ENCODE results near the gene FRYL. TPM values are rescaled to one million over a fixed set of nuclear protein-coding genes. Genes with fewer than 3 reads are reported as not detected.
A peak's percentile ranks its signal among the peaks of the same experiment; 100 is the strongest.

Gene FRYL
- total and polyA plus RNA-seq, 2 of the 8 experiments (the other 6 are each of a cell fraction or from before 2014, with no cell fraction given) = 8.0 to 36.5 TPM

GRCh38 chr4:48772556-48772955, 7.5 kb downstream of the FRYL start:
- POLR2A ChIA-PET (ENCODE audit: partially characterized antibody) = no interaction called here
- Histone ChIP-seq H2BK12ac (ENCODE audit: low read depth, low read length) (no peak overlapping the region), H3K79me2 (ENCODE audit: control insufficient read depth in 1 of 2, insufficient read depth in 2 of 2, low read length in 2 of 2) (peaks cover 8 to 99% of the 10 kb centered on the region in 2 experiments)

More at GRCh38 chr4:48772556-48772955, 7.5 kb downstream of the FRYL start:
- Histone ChIP-seq H4K91ac (replicated peaks; ENCODE audit: insufficient read length, low read length) (no peak overlapping the region), H3K14ac (ENCODE audit: insufficient read length) (no peak overlapping the region), H3K79me1 (ENCODE audit: low read depth, low read length) (peaks cover 8% of the 10 kb centered on the region), H4K5ac (ENCODE audit: insufficient read length, low read depth, low read length) (no peak overlapping the region), H3K27me3 (replicated peaks in 1 of 4; ENCODE audit: control insufficient read depth in 3 of 4, extremely low read depth in 1 of 4, insufficient read depth in 3 of 4, low read length in 3 of 4) (no peaks in the 10 kb centered on the region), H2BK5ac (ENCODE audit: low read depth, low read length) (no peak overlapping the region), H2AFZ (ENCODE audit: low read length) (no peak overlapping the region), H3K4me2 (ENCODE audit: insufficient read depth in 1 of 2, low read depth in 2 of 2, low read length in 2 of 2) (no peak overlapping the region), H3K56ac (replicated peaks; ENCODE audit: insufficient read length, low read depth, low read length) (no peak overlapping the region), H3K4me1 (replicated peaks in 1 of 4; ENCODE audit: control insufficient read depth in 3 of 4, insufficient read depth in 4 of 4, low read length in 3 of 4) (peaks cover 0 to 3% (median 1%) of the 10 kb centered on the region in 4 experiments; a peak in 3 of 7 replicates), H3K4me3 (ENCODE audit: extremely low read depth in 1 of 4, insufficient read depth in 2 of 4, low read depth in 3 of 4, low read length in 4 of 4) (no peak overlapping the region), H3K4ac (replicated peaks; ENCODE audit: insufficient read length, low read depth, low read length) (no peak overlapping the region), H3K23me2 (ENCODE audit: low read depth, low read length) (no peaks in the 10 kb centered on the region), H3K23ac (ENCODE audit: insufficient read length) (no peak overlapping the region), H2BK120ac (replicated peaks; ENCODE audit: low read depth, low read length) (no peak overlapping the region), H3K9ac (replicated peaks in 1 of 4; ENCODE audit: extremely low read depth in 1 of 4, low read depth in 3 of 4, low read length in 3 of 4) (no peak overlapping the region), H2BK15ac (ENCODE audit: low read length) (no peak overlapping the region), H3K27ac (ENCODE audit: low read depth, low read length) (no peak overlapping the region), H2AK5ac (ENCODE audit: low read depth, low read length) (no peak overlapping the region), H3K36me3 (ENCODE audit: control insufficient read depth in 2 of 4, insufficient read depth in 4 of 4, low read length in 3 of 4) (no peaks in the 10 kb centered on the region), H3K9me3 (ENCODE audit: insufficient read depth in 2 of 2, low read depth in 1 of 2, low read length in 1 of 2) (no peaks in the 10 kb centered on the region), H4K20me1 (replicated peaks in 1 of 2; ENCODE audit: control insufficient read depth in 1 of 2, insufficient read depth in 2 of 2, low read length in 2 of 2) (peaks cover 2 to 8% of the 10 kb centered on the region in 2 experiments), H3K18ac (ENCODE audit: extremely low read depth, low read length) (no peak overlapping the region), H4K8ac (ENCODE audit: extremely low read depth, insufficient read depth, low read length) (no peak overlapping the region), H2BK20ac (ENCODE audit: low read length) (no peak overlapping the region)
- DNase-seq (ENCODE audit: low read depth in 1 of 2, low spot score in 2 of 2) = no peak
- peak; percentile 42 for FAIRE-seq
- TF ChIP-seq CEBPB (IDR thresholded peaks at IDR 0.05; ENCODE audit: low read depth, low read length) = no peak
- no peak for TF ChIP-seq CREB1 (IDR thresholded peaks at IDR 0.05)
- TF ChIP-seq BACH1 (IDR thresholded peaks at IDR 0.05; ENCODE audit: low read length) = no peak
- no peak for TF ChIP-seq SIN3A (conservative IDR thresholded peaks at IDR 0.05 in 1 of 2, IDR thresholded peaks at IDR 0.05 in 1 of 2; ENCODE audit: low read depth in 1 of 2, low read length in 2 of 2)
- TF ChIP-seq NRF1 (IDR thresholded peaks at IDR 0.05; ENCODE audit: low read depth, low read length) = no peak
- TF ChIP-seq TCF12 (IDR thresholded peaks at IDR 0.05; ENCODE audit: low read depth, low read length) = no peak
- TF ChIP-seq KDM1A (IDR thresholded peaks at IDR 0.05; ENCODE audit: borderline replicate concordance, low read length) = no peak
- no peak for TF ChIP-seq SRF (IDR thresholded peaks at IDR 0.05; ENCODE audit: low read depth, low read length)
- TF ChIP-seq ATF3 (IDR thresholded peaks at IDR 0.05; ENCODE audit: insufficient read depth, low read depth, low read length) = no peak
- no peak for TF ChIP-seq SP1 (IDR thresholded peaks at IDR 0.05; ENCODE audit: low read depth, low read length)
- TF ChIP-seq NANOG (IDR thresholded peaks at IDR 0.05; ENCODE audit: insufficient read depth, low read depth, low read length, poor library complexity, severe bottlenecking) = no peak
- TF ChIP-seq CBX8 (IDR thresholded peaks at IDR 0.05; ENCODE audit: borderline replicate concordance, low read depth, low read length) = no peak
- TF ChIP-seq POLR2AphosphoS5 (IDR thresholded peaks at IDR 0.05; ENCODE audit: low read depth, low read length) = no peak
- no peak for TF ChIP-seq POLR2A (IDR thresholded peaks at IDR 0.05; ENCODE audit: control extremely low read depth in 1 of 2, low read depth in 2 of 2, low read length in 2 of 2)
- TF ChIP-seq JUN (IDR thresholded peaks at IDR 0.05; ENCODE audit: low read depth, low read length) = no peak
- CTCF ChIA-PET (ENCODE audit: partially characterized antibody) = interaction anchor here (0.6 kb wide), 1 partner anchor 177 kb away, joined by 3 read pairs; no protein-coding TSS in a partner anchor
- 93% methylated on average over 3 of the region's 3 CpGs; no CpG with 5 or more reads in 1 of the 2 experiments for WGBS, 2 experiments (ENCODE audit: extremely low coverage in 1 of 2, insufficient coverage in 1 of 2, insufficient read length in 1 of 2, insufficient replicate concordance in 2 of 2, low coverage in 1 of 2, low lambda C conversion rate in 2 of 2, missing lambda C conversion rate in 1 of 2)

Data from H1 (cell line).